ENCODE data around the gene NECAB3. TPM values are rescaled to one million over a fixed set of nuclear protein-coding genes. Genes with fewer than 3 reads are reported as not detected.

The NECAB3 gene
- total RNA-seq, 1 donor from 2014 or later: 29.2 TPM

DNA sequence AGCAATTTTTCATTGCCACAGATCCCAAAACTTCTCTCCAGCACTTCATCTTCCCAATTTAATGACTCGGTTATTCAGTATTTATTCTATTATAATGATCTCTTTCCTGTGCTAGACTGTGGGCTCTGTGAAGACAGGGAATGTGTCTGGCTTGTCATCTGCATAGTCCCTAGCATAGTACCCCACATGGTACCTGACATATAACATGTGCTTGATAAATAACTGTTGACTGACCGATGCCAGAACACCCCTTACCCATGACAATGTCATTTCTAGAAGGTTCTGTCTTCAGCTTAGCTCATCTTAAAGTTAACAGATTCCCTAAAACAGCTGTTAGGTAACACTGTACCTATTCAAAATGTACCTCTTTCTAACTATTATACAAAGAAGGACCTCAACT lies 42.3 kb upstream of the NECAB3 start:
- TF ChIP-seq, protein P1, sequence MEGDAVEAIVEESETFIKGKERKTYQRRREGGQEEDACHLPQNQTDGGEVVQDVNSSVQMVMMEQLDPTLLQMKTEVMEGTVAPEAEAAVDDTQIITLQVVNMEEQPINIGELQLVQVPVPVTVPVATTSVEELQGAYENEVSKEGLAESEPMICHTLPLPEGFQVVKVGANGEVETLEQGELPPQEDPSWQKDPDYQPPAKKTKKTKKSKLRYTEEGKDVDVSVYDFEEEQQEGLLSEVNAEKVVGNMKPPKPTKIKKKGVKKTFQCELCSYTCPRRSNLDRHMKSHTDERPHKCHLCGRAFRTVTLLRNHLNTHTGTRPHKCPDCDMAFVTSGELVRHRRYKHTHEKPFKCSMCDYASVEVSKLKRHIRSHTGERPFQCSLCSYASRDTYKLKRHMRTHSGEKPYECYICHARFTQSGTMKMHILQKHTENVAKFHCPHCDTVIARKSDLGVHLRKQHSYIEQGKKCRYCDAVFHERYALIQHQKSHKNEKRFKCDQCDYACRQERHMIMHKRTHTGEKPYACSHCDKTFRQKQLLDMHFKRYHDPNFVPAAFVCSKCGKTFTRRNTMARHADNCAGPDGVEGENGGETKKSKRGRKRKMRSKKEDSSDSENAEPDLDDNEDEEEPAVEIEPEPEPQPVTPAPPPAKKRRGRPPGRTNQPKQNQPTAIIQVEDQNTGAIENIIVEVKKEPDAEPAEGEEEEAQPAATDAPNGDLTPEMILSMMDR (IDR thresholded peaks at IDR 0.05): no peak
- TF ChIP-seq POLR2A (IDR thresholded peaks at IDR 0.05) (no peak), POLR2AphosphoS5 (IDR thresholded peaks at IDR 0.05; ENCODE audit: insufficient read depth in 1 of 2, low read depth in 1 of 2) (no peak)
- Histone ChIP-seq H3K27ac (no peak overlapping the region), H3K4me3 (no peak overlapping the region), H3K36me3 (peaks cover 0 to 29% of the 10 kb centered on the region in 2 donors), H3K9me3 (no peaks in the 10 kb centered on the region), H3K27me3 (no peaks in the 10 kb centered on the region), H3K4me1 (peaks cover 18% of the 10 kb centered on the region)
- DNase-seq (ENCODE audit: extremely low spot score in 2 of 2): no peak
- intact Hi-C loops (cut with DNase I): no loop called here

DNA sequence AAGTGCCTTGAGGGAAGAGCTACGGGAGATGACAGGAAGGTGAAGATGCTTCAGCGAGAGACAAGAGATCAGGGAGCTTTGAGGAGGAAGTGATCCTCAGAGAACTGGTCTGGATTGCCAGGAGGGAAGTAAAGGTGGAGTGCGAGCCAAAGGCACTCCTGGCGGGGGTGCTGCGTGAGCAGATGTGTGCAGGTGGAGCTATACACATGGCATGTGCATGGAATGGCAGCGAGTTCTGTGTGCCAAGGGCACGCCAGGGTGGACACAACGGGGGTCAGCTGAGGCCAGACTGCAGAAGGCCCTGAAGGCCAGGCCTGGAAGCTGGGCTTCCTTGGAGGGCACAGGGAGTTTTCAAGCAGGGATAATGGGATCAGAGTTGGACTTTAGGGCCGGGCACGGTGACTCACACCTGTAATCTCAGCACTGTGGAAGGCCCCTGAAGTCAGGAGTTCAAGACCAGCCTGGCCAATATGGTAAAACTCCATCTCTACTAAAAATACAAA lies 39.7 kb upstream of the NECAB3 start:
- H3K27ac ChIP-seq: no peak overlapping the region
- peaks cover 0 to 41% of the 10 kb centered on the region in 2 donors for H3K36me3 ChIP-seq
- H3K9me3 ChIP-seq: no peaks in the 10 kb centered on the region
- no peak for DNase-seq (ENCODE audit: extremely low spot score in 2 of 2)
- H3K4me1 ChIP-seq: peaks cover 9% of the 10 kb centered on the region
- H3K4me3 ChIP-seq: no peak overlapping the region
- H3K27me3 ChIP-seq: no peaks in the 10 kb centered on the region
- intact Hi-C loops (cut with DNase I): no loop called here
- TF ChIP-seq POLR2AphosphoS5 (IDR thresholded peaks at IDR 0.05; ENCODE audit: insufficient read depth in 1 of 2, low read depth in 1 of 2) (no peak), POLR2A (IDR thresholded peaks at IDR 0.05) (no peak)
- TF ChIP-seq, protein P1 (IDR thresholded peaks at IDR 0.05): no peak

DNA sequence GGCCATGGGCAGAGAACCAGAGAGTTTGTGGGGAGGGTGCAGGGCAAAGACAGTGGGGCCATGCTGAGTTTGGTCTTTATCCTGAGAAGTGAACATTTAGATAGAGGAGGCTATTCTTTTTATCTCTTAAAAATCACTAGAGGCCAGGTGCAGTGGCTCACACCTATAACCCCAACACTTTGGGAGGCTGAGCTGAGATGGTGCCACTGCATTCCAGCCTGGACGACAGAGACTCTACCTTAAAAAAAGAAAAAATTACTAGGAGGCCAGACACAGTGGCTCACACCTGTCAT lies 37.2 kb upstream of the NECAB3 start:
- no peak overlapping the region for H3K4me3 ChIP-seq
- no peaks in the 10 kb centered on the region for H3K27me3 ChIP-seq
- no peak for DNase-seq (ENCODE audit: extremely low spot score in 2 of 2)
- peaks cover 0 to 56% of the 10 kb centered on the region in 2 donors for H3K36me3 ChIP-seq
- no peaks in the 10 kb centered on the region for H3K9me3 ChIP-seq
- no peaks in the 10 kb centered on the region for H3K4me1 ChIP-seq
- TF ChIP-seq POLR2A (IDR thresholded peaks at IDR 0.05) (no peak), POLR2AphosphoS5 (IDR thresholded peaks at IDR 0.05; ENCODE audit: insufficient read depth in 1 of 2, low read depth in 1 of 2) (no peak)
- TF ChIP-seq, protein P1 (IDR thresholded peaks at IDR 0.05): no peak
- intact Hi-C loops (cut with DNase I): no loop called here
- H3K27ac ChIP-seq: no peak overlapping the region

DNA sequence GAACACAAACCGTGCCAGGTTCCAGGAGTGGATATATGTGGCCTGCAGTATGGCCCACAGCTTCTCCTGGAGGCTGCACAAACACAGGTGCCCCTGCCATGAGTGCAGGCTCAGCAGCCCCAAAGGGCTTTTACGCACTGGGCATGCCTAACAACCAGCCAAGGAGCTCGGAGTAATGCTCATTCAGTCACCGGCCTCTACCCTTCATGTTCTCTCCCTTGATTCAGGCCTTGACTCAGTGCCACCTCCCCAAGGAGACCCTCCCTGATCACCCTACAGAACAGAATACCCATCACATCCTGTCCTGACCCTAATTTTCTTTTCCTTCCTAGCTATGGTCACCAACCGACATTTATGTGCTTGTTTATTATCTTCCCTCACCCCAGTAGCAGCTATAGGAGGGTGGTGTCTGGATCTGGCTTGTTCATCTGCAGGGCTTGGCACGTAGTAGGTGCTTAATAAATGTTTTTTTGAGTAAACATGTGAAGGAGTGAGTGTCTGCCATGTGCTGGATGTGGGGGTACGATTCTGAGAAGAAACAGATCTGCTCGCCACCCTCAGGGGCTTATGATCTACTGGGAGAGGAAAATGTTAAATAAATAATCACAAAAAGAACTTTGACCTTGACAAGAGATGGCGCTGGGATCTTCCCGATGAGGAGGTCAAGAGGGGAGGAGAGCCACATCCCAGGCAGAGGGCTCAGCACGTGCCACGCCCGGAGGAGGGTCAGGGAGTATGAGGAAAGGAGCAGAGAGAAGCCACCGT lies 36.6 kb upstream of the NECAB3 start:
- intact Hi-C loops (cut with DNase I): no loop called here
- H3K27me3 ChIP-seq: no peaks in the 10 kb centered on the region
- no peaks in the 10 kb centered on the region for H3K9me3 ChIP-seq
- no peak for DNase-seq (ENCODE audit: extremely low spot score in 2 of 2)
- no peaks in the 10 kb centered on the region for H3K4me1 ChIP-seq
- H3K36me3 ChIP-seq: peaks cover 0 to 59% of the 10 kb centered on the region in 2 donors
- no peak overlapping the region for H3K4me3 ChIP-seq
- H3K27ac ChIP-seq: no peak overlapping the region
- TF ChIP-seq, protein P1 (IDR thresholded peaks at IDR 0.05): no peak
- TF ChIP-seq POLR2AphosphoS5 (IDR thresholded peaks at IDR 0.05; ENCODE audit: insufficient read depth in 1 of 2, low read depth in 1 of 2) (no peak), POLR2A (IDR thresholded peaks at IDR 0.05) (no peak)

DNA sequence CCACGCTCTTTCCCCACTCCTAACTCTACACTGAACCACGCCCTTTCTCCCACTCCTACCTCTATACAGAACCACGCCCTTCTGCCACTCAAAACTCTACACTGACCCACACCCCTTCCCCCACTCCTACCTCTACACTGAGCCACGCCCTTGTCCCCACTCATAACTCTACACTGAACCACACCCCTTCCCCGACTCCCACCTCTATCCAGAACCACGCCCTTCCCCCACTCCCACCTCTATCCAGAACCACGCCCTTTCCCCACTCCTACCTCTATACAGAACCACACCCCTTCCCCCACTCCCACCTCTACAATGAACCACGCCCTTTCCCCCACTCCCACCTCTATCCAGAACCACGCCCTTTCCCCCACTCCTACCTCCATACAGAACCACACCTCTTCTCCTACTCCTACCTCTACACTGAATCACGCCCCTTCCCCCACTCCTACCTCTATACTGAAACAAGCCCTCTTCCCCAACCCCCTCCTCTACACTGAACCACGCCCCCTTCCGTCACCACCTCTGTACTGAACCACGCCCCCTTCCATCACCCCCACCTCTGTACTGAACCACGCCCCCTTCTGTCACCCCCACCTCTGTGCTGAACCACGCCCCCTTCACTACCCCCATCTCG lies 35.8 kb upstream of the NECAB3 start:
- Histone ChIP-seq H3K9me3 (no peaks in the 10 kb centered on the region), H3K36me3 (peaks cover 0 to 59% of the 10 kb centered on the region in 2 donors), H3K4me3 (no peak overlapping the region), H3K4me1 (no peaks in the 10 kb centered on the region), H3K27me3 (no peaks in the 10 kb centered on the region), H3K27ac (no peak overlapping the region)
- TF ChIP-seq, protein P1 (IDR thresholded peaks at IDR 0.05): no peak
- no peak for TF ChIP-seq POLR2A (IDR thresholded peaks at IDR 0.05)
- no peak for TF ChIP-seq POLR2AphosphoS5 (IDR thresholded peaks at IDR 0.05; ENCODE audit: insufficient read depth in 1 of 2, low read depth in 1 of 2)
- no peak for DNase-seq (ENCODE audit: extremely low spot score in 2 of 2)
- intact Hi-C loops (cut with DNase I): no loop called here

Data from vagina (tissue), 2 donors.